Measurements from ENCODE around the gene TMEM94. TPM values are rescaled to one million over a fixed set of nuclear protein-coding genes. Genes with fewer than 3 reads are reported as not detected.
A peak's percentile ranks its signal among the peaks of the same experiment; 100 is the strongest.

TMEM94 gene
- total and polyA plus RNA-seq, 9 of the 15 experiments (the other 6 are each of a cell fraction or from before 2014, with no cell fraction given) = 0.35 to 48.1 (median 14.4) TPM

GRCh38 chr17:75456417-75457046 lies at the start of gene TMEM94 (continued):
- TF ChIP-seq REST (IDR thresholded peaks at IDR 0.05; ENCODE audit: borderline replicate concordance) = no peak
- TF ChIP-seq REST (CRISPR knock-in tag; IDR thresholded peaks at IDR 0.05; ENCODE audit: low read depth) = no peak
- 0 out of 2 replicates have a peak, but pooled peaks have one; percentile 44 for TF ChIP-seq POLR2H (tag; IDR thresholded peaks at IDR 0.05; ENCODE audit: low read depth)
- TF ChIP-seq SMAD1 (IDR thresholded peaks at IDR 0.05; ENCODE audit: low read depth, low read length, partially characterized antibody) = no peak
- no peak for TF ChIP-seq ZBTB43 (CRISPR knock-in tag; IDR thresholded peaks at IDR 0.05)
- no peak for TF ChIP-seq ATF1 (CRISPR knock-in tag; IDR thresholded peaks at IDR 0.05)
- TF ChIP-seq ATF1 (tag; IDR thresholded peaks at IDR 0.05) = peak; percentile 85
- peak; percentile 52 for TF ChIP-seq GMEB1 (CRISPR knock-in tag; IDR thresholded peaks at IDR 0.05)
- TF ChIP-seq, protein P1, sequence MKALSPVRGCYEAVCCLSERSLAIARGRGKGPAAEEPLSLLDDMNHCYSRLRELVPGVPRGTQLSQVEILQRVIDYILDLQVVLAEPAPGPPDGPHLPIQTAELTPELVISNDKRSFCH (CRISPR knock-in tag; IDR thresholded peaks at IDR 0.05) = no peak
- TF ChIP-seq, protein P1 (tag; IDR thresholded peaks at IDR 0.05) = peak; percentile 52; the same call in 1 of the 2 replicates
- TF ChIP-seq YY1 (IDR thresholded peaks at IDR 0.05; ENCODE audit: borderline replicate concordance in 1 of 3, control insufficient read depth in 1 of 3, extremely low read depth in 1 of 3, insufficient read depth in 3 of 3, insufficient read length in 1 of 3, insufficient replicate concordance in 2 of 3, low read depth in 1 of 3, low read length in 2 of 3) = peak; percentile 96 to 99 (median 99)
- TF ChIP-seq EGR1 (conservative IDR thresholded peaks at IDR 0.05) = peak; percentile 45
- peak; percentile 85 for TF ChIP-seq POU5F1 (IDR thresholded peaks at IDR 0.05; ENCODE audit: borderline replicate concordance, low read depth, low read length, partially characterized antibody)
- peak; percentile 60 for TF ChIP-seq RBBP5 (IDR thresholded peaks at IDR 0.05; ENCODE audit: borderline replicate concordance, insufficient read depth, low read length, poor library complexity, severe bottlenecking)
- TF ChIP-seq PML (IDR thresholded peaks at IDR 0.05; ENCODE audit: low read length) = peak; percentile 8; the same call in 1 of the 2 replicates
- 0 out of 2 replicates have a peak, but pooled peaks have one; percentile 22 for TF ChIP-seq ZNF830 (CRISPR knock-in tag; IDR thresholded peaks at IDR 0.05)
